Cardiac fibroblast (primary cell): ENCODE results near the gene C21orf91.

Experiments
- DNase-seq, 2 donors: peaks; one replicate each; pipeline versions ENCODE4 v3.0.0 to v3.0.0-alpha.2; 2010; ENCODE audit warnings: low read depth in 2 of 2
- H3K4me3 ChIP-seq, 2 donors: replicated peaks in 1 of 2; 1 replicate in 1 of 2; 2 replicates in 1 of 2; pipeline ENCODE4 v1.5.1; 2011; ENCODE audit warnings: low read depth in 2 of 2, low read length in 2 of 2, mild to moderate bottlenecking in 2 of 2, moderate library complexity in 1 of 2
- CTCF ChIP-seq: IDR thresholded peaks from one replicate; pipeline ENCODE4 v1.5.1; 2011; ENCODE audit warnings: low read depth, mild to moderate bottlenecking, low read length, inconsistent platforms

The C21orf91 gene

GRCh38 chr21:17799414-17800164, 19.6 kb downstream of the C21orf91 start:
- no peak for DNase-seq
- TF ChIP-seq CTCF = no peak
- H3K4me3 ChIP-seq = no peak overlapping the region

GRCh38 chr21:17798796-17799195, 20.4 kb downstream of the C21orf91 start:
- no peak for TF ChIP-seq CTCF
- DNase-seq = no peak
- no peak overlapping the region for H3K4me3 ChIP-seq

GRCh38 chr21:17797967-17798366, 21.2 kb downstream of the C21orf91 start:
- TF ChIP-seq CTCF = no peak
- DNase-seq = no peak
- no peak overlapping the region for H3K4me3 ChIP-seq

- no peak for DNase-seq
- no peak overlapping the region for H3K4me3 ChIP-seq
- no peak for TF ChIP-seq CTCF
Measured at GRCh38 chr21:17796503-17796902, 22.7 kb downstream of the C21orf91 start.

GRCh38 chr21:17796037-17796403, 23.1 kb downstream of the C21orf91 start:
- TF ChIP-seq CTCF = no peak
- no peak overlapping the region for H3K4me3 ChIP-seq
- no peak for DNase-seq

GRCh38 chr21:17795146-17796036, 23.8 kb downstream of the C21orf91 start:
- DNase-seq = no peak
- no peak for TF ChIP-seq CTCF
- no peak overlapping the region for H3K4me3 ChIP-seq
